ENCODE data around the gene THAP11. TPM values are rescaled to one million over a fixed set of nuclear protein-coding genes. Genes with fewer than 3 reads are reported as not detected.

Gene THAP11
- total RNA-seq, 1 experiment from 2014 or later, result 38.3 TPM

DNA sequence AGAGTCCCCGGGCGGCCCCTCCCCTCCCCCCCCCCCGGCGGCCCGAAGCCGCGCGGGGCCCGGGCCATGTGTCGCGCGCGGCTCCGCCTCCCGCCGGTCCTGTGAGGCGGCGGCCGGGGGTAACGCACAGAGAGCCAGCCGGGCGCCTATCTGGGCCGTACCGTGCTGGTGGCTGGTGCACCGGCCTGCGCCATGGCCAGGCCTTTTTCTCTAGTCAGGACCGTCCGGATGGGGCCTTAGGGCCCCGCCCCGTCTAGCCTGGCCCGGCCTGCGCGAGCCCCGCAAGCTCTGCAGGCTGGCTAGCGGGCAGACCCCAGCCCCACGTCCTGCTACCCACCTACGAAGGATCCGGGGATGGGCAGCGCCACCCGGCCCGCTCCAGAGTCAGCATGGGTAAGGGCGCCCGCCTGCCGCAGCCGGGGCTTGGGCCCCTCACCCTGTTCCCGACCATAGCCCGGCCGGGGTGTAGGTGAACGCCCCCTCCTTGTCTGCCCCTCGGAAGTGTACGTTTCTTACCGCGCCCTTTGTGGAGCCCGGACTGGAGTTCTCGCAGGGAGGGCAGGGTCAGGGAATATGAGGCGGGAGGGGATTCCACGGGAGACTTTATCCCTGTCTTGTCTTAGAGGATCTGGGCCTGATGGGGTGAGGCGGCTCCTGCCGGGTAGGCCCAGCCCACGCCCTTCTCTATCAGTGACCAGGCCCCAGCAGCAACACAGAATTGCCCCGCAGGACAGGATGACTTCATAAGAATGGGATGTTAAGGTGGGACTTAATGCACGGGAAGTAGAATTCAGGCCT, 5.1 kb downstream of the THAP11 start, which contains the start of gene CENPT:
CENPT (minus strand) TSS at position 630 of the 798 bp plus-strand sequence. CDS start 13,834 bp downstream, outside the sequence.
- no peaks in the 10 kb centered on the region for H3K9me3 Mint-ChIP-seq (ENCODE audit: low read depth, unreplicated experiment)
- peaks cover 25% of the 10 kb centered on the region for H3K4me1 Mint-ChIP-seq (ENCODE audit: low read depth, unreplicated experiment)
- intact Hi-C loops (cut with micrococcal nuclease; ENCODE audit: unreplicated experiment), result no loop called here
- peak; percentile 47 for DNase-seq
- peak within 1 kb of the TSS; percentile 87 for H3K4me3 Mint-ChIP-seq (ENCODE audit: low read depth, unreplicated experiment)
- CTCF ChIA-PET, result interaction anchor here (0.6 to 1.5 kb wide), 4 partner anchors 11 to 161 kb away, joined by 3 to 6 read pairs (median 4); no protein-coding TSS in a partner anchor
- no peaks in the 10 kb centered on the region for H3K27me3 Mint-ChIP-seq (ENCODE audit: unreplicated experiment)
- H3K36me3 Mint-ChIP-seq (ENCODE audit: insufficient read depth, unreplicated experiment), result peaks cover 61% of the 10 kb centered on the region
- peak within 1 kb of the TSS; percentile 90 for H3K27ac Mint-ChIP-seq (ENCODE audit: unreplicated experiment)
- TF ChIP-seq CTCF (IDR thresholded peaks at IDR 0.05; ENCODE audit: unreplicated experiment), result no peak
- no TSS peak for BruUV-seq (replicated peaks)

- Mint-ChIP-seq H3K36me3 (ENCODE audit: insufficient read depth, unreplicated experiment) (peaks cover 52% of the 10 kb centered on the region), H3K27me3 (ENCODE audit: unreplicated experiment) (no peaks in the 10 kb centered on the region), H3K4me3 (ENCODE audit: low read depth, unreplicated experiment) (peak overlapping the region; percentile 87), H3K27ac (ENCODE audit: unreplicated experiment) (peak overlapping the region; percentile 77), H3K4me1 (ENCODE audit: low read depth, unreplicated experiment) (peaks cover 20% of the 10 kb centered on the region), H3K9me3 (ENCODE audit: low read depth, unreplicated experiment) (no peaks in the 10 kb centered on the region)
- no TSS peak for BruUV-seq (replicated peaks)
- DNase-seq, result no peak
- intact Hi-C loops (cut with micrococcal nuclease; ENCODE audit: unreplicated experiment), result no loop called here
- no peak for TF ChIP-seq CTCF (IDR thresholded peaks at IDR 0.05; ENCODE audit: unreplicated experiment)
- CTCF ChIA-PET, result interaction anchor here (0.7 to 1.5 kb wide), 3 partner anchors 10 to 27 kb away, joined by 3 to 4 read pairs (median 3); no protein-coding TSS in a partner anchor
Measured at GRCh38 chr16:67848118-67848517, 6.0 kb downstream of the THAP11 start.

DNA sequence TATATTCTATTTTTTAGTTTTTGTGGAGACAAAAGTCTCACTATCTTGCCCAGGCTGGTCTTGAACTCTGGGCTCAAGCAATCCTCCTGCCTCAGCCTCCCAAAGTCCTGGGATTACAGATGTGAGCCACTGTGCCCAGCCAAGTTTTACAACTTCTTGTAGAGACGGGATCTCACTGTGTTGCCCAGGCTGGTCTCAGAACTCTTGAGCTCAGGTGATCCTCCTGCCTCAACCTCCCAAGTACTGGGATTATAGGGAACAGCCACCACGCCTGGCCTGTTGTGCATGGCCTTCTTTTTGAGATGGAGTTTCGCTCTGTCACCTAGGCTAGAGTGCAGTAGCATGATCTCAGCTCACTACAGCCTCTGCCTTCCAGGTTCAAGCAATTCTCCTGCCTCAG, 11.6 kb downstream of the THAP11 start:
- intact Hi-C loops (cut with micrococcal nuclease; ENCODE audit: unreplicated experiment), result no loop called here
- no peak for DNase-seq
- Mint-ChIP-seq H3K27me3 (ENCODE audit: unreplicated experiment) (no peaks in the 10 kb centered on the region), H3K4me1 (ENCODE audit: low read depth, unreplicated experiment) (peaks cover 33% of the 10 kb centered on the region), H3K4me3 (ENCODE audit: low read depth, unreplicated experiment) (no peak overlapping the region), H3K27ac (ENCODE audit: unreplicated experiment) (no peak overlapping the region), H3K9me3 (ENCODE audit: low read depth, unreplicated experiment) (no peaks in the 10 kb centered on the region), H3K36me3 (ENCODE audit: insufficient read depth, unreplicated experiment) (peaks cover 48% of the 10 kb centered on the region)
- no TSS peak for BruUV-seq (replicated peaks)
- no peak for TF ChIP-seq CTCF (IDR thresholded peaks at IDR 0.05; ENCODE audit: unreplicated experiment)
- CTCF ChIA-PET, result no interaction called here

GRCh38 chr16:67855789-67856188, 13.7 kb downstream of the THAP11 start:
- TF ChIP-seq CTCF (IDR thresholded peaks at IDR 0.05; ENCODE audit: unreplicated experiment), result no peak
- Mint-ChIP-seq H3K36me3 (ENCODE audit: insufficient read depth, unreplicated experiment) (peaks cover 55% of the 10 kb centered on the region), H3K27ac (ENCODE audit: unreplicated experiment) (no peak overlapping the region), H3K27me3 (ENCODE audit: unreplicated experiment) (no peaks in the 10 kb centered on the region), H3K9me3 (ENCODE audit: low read depth, unreplicated experiment) (no peaks in the 10 kb centered on the region), H3K4me3 (ENCODE audit: low read depth, unreplicated experiment) (no peak overlapping the region), H3K4me1 (ENCODE audit: low read depth, unreplicated experiment) (peaks cover 42% of the 10 kb centered on the region)
- no peak for DNase-seq
- CTCF ChIA-PET, result interaction anchor here (0.5 to 0.6 kb wide), 2 partner anchors 291 to 960 kb away, joined by 3 read pairs; no protein-coding TSS in a partner anchor
- intact Hi-C loops (cut with micrococcal nuclease; ENCODE audit: unreplicated experiment), result no loop called here
- no TSS peak for BruUV-seq (replicated peaks)

All from Calu3 (cell line).